C4-2B (cell line): ENCODE measurements around the gene CMTM8.

Source experiments
- ZFX ChIP-seq: fragments of 450-650 bp; IDR thresholded peaks from 2 replicates; pipeline ENCODE4 v1.6.1; 2017
- TF ChIP-seq, protein P1 (sequence below): fragments of 450-650 bp; conservative IDR thresholded peaks from 2 replicates; pipeline ENCODE4 v1.5.1; 2017; ENCODE audit warnings: mild to moderate bottlenecking

DNA sequence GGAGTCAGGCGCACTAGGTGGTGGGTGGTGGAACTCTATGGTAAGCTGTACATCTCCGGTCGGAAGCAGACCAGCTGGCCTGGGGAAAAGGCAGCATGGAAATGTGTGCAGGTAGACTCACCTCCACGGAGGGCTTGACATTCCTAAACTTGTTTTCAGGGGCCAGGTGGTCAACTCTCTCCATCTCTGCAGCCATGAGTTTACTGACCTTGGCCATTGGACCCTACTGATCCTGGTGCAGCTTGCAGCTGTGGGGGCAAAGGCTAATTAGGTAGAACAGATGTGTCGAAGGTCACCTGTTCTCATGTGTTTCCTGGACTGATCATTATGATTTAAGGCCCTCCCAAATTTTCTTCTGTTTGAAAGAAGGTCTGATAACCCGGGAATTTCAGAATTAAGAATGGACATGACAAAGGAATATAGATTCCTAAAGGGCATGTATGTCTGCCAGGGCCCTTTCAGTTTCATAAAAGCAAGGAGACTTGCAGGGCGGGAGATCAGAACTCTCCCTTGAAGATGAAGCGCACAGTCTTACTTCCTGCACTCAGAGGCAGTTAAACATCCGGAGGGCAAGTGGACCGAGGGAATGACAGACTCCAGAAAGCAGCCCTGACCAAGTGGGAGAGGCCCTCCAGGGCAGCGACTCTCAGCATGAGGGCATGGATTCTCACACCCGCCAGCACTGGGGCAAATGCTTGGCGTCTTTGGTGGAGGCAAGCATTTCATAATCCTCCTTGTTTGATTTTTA, 97.1 kb downstream of the CMTM8 start:
- TF ChIP-seq, protein P1, sequence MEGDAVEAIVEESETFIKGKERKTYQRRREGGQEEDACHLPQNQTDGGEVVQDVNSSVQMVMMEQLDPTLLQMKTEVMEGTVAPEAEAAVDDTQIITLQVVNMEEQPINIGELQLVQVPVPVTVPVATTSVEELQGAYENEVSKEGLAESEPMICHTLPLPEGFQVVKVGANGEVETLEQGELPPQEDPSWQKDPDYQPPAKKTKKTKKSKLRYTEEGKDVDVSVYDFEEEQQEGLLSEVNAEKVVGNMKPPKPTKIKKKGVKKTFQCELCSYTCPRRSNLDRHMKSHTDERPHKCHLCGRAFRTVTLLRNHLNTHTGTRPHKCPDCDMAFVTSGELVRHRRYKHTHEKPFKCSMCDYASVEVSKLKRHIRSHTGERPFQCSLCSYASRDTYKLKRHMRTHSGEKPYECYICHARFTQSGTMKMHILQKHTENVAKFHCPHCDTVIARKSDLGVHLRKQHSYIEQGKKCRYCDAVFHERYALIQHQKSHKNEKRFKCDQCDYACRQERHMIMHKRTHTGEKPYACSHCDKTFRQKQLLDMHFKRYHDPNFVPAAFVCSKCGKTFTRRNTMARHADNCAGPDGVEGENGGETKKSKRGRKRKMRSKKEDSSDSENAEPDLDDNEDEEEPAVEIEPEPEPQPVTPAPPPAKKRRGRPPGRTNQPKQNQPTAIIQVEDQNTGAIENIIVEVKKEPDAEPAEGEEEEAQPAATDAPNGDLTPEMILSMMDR, result no peak
- no peak for TF ChIP-seq ZFX
